ENCODE results near the gene CCDC116.

DNA sequence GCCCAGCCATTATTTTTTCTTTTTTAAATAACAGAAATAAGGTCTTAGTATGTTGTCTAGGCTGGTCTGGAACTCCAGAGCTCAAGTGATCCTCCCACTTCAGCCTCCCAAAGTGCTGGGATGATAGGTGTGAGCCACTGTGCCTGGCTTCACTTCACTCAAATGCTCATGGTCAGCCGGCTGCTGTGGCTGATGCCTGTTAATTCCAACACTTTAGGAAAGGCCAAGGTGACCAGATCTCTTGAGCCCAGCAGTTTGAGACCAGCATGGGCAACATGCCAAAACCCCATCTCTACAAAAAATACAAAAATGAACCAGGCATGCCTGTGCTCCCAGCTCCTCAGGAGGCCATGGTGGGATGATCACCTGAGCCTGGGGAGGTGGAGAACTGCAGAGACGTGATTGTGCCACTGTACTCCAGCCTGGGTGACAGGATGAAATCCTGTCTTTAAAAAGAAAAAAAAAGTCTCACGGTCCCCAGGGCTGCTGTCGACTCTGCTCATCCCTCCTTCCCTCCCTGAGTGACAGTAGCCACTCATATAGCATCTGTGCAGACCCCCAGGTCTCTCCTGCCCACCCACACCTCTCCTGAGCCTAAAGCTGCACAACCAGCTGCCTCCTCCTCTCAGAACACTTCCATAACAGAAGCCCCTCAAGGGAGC lies 6.4 kb upstream of the CCDC116 start:
- TF ChIP-seq, protein P1, sequence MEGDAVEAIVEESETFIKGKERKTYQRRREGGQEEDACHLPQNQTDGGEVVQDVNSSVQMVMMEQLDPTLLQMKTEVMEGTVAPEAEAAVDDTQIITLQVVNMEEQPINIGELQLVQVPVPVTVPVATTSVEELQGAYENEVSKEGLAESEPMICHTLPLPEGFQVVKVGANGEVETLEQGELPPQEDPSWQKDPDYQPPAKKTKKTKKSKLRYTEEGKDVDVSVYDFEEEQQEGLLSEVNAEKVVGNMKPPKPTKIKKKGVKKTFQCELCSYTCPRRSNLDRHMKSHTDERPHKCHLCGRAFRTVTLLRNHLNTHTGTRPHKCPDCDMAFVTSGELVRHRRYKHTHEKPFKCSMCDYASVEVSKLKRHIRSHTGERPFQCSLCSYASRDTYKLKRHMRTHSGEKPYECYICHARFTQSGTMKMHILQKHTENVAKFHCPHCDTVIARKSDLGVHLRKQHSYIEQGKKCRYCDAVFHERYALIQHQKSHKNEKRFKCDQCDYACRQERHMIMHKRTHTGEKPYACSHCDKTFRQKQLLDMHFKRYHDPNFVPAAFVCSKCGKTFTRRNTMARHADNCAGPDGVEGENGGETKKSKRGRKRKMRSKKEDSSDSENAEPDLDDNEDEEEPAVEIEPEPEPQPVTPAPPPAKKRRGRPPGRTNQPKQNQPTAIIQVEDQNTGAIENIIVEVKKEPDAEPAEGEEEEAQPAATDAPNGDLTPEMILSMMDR (IDR thresholded peaks at IDR 0.05), result no peak
- no peak for TF ChIP-seq POLR2A (IDR thresholded peaks at IDR 0.05)

Data from uterus (tissue), 2 donors.